ENCODE measurements around the gene ENOX1.

DNA sequence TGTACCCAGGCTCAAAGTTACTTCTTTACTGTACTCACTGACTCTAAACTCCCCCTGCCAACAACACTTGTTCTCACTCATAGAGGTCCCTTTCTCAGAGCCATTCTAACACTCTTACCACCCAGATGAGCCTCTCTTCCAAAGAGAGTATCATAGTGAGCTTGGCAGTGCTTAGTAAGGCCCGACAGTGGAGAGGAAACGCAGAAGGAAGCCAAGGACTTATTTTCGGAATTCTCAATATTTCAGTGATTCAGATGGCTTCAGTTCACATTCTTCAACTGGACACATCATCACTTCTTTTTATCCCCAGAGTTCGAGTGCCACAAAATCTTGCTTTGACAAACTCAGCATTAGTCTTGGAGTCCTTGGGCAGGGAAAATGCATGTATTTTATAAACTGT, 477.5 kb downstream of the ENOX1 start:
- TF ChIP-seq, protein P1, sequence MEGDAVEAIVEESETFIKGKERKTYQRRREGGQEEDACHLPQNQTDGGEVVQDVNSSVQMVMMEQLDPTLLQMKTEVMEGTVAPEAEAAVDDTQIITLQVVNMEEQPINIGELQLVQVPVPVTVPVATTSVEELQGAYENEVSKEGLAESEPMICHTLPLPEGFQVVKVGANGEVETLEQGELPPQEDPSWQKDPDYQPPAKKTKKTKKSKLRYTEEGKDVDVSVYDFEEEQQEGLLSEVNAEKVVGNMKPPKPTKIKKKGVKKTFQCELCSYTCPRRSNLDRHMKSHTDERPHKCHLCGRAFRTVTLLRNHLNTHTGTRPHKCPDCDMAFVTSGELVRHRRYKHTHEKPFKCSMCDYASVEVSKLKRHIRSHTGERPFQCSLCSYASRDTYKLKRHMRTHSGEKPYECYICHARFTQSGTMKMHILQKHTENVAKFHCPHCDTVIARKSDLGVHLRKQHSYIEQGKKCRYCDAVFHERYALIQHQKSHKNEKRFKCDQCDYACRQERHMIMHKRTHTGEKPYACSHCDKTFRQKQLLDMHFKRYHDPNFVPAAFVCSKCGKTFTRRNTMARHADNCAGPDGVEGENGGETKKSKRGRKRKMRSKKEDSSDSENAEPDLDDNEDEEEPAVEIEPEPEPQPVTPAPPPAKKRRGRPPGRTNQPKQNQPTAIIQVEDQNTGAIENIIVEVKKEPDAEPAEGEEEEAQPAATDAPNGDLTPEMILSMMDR (IDR thresholded peaks at IDR 0.05) = no peak
- no peak for TF ChIP-seq POLR2A (IDR thresholded peaks at IDR 0.05)
